SKM-1 (cell line): ENCODE measurements around the gene KIF21B.

Source experiments
- DNase-seq: peaks from one replicate; lab custom pipeline; 2025; ENCODE audit not compliant: unreplicated experiment; lab: John Stamatoyannopoulos, UW

The KIF21B gene

GRCh38 chr1:201023517-201023902 lies at the start of gene KIF21B:
Gene KIF21B, minus strand, starts transcription at chr1:201023714. Its CDS starts 331 bp downstream, at chr1:201023383.
- peak; percentile 79 for DNase-seq

- DNase-seq = no peak
Observed at GRCh38 chr1:201072922-201073321, 49.4 kb upstream of the KIF21B start.

- DNase-seq = no peak
Observed at GRCh38 chr1:201072149-201072548, 48.6 kb upstream of the KIF21B start.

- no peak for DNase-seq
Observed at GRCh38 chr1:201069636-201070035, 46.1 kb upstream of the KIF21B start.

- DNase-seq = no peak
Observed at GRCh38 chr1:201068976-201069375, 45.5 kb upstream of the KIF21B start.

- DNase-seq = no peak
Observed at GRCh38 chr1:201066986-201067385, 43.5 kb upstream of the KIF21B start.

- DNase-seq = no peak
Observed at GRCh38 chr1:201065686-201066085, 42.2 kb upstream of the KIF21B start.

GRCh38 chr1:201064806-201065205 lies 41.3 kb upstream of the KIF21B start:
- no peak for DNase-seq

- DNase-seq = no peak
Observed at GRCh38 chr1:201063145-201063544, 39.6 kb upstream of the KIF21B start.

GRCh38 chr1:201062511-201063091 lies 39.1 kb upstream of the KIF21B start:
- no peak for DNase-seq

GRCh38 chr1:201061886-201062285 lies 38.4 kb upstream of the KIF21B start:
- no peak for DNase-seq

- no peak for DNase-seq
Observed at GRCh38 chr1:201061049-201061448, 37.5 kb upstream of the KIF21B start.

GRCh38 chr1:201060586-201060985 lies 37.1 kb upstream of the KIF21B start:
- no peak for DNase-seq

- DNase-seq = no peak
Observed at GRCh38 chr1:201059871-201060555, 36.5 kb upstream of the KIF21B start.

GRCh38 chr1:201059401-201059800 lies 35.9 kb upstream of the KIF21B start:
- no peak for DNase-seq

- no peak for DNase-seq
Observed at GRCh38 chr1:201054091-201054543, 30.6 kb upstream of the KIF21B start.

- no peak for DNase-seq
Observed at GRCh38 chr1:201053155-201053860, 29.8 kb upstream of the KIF21B start.

- no peak for DNase-seq
Observed at GRCh38 chr1:201051399-201051798, 27.9 kb upstream of the KIF21B start.

GRCh38 chr1:201050515-201051277 lies 27.2 kb upstream of the KIF21B start:
- DNase-seq = no peak

- no peak for DNase-seq
Observed at GRCh38 chr1:201049248-201049831, 25.8 kb upstream of the KIF21B start.

GRCh38 chr1:201048521-201048920 lies 25.0 kb upstream of the KIF21B start:
- DNase-seq = no peak
